DOHH2 (cell line): ENCODE data around the gene GDAP1L1.
A peak's percentile ranks its signal among the peaks of the same experiment; 100 is the strongest.

Experiments
- H3F3A ChIP-seq: fragments of 200-600 bp; sonication (generic), shearing (Covaris generic); 2 replicates; pipeline ENCODE4 v1.6.0; 2016; ENCODE audit warnings: antibody characterized with exemption, mild to moderate bottlenecking; ENCODE audit not compliant: control insufficient read depth, insufficient read depth
- H3K27ac ChIP-seq: fragments of 200-600 bp; sonication (generic); 2 replicates; pipeline ENCODE4 v1.5.1; 2014; ENCODE audit warnings: low read depth, mild to moderate bottlenecking, low read length, moderate library complexity
- H3K27me3 ChIP-seq: fragments of 200-600 bp; sonication (generic); 2 replicates; pipeline ENCODE4 v1.6.1; 2014; ENCODE audit warnings: mild to moderate bottlenecking, low read length, mixed read lengths; ENCODE audit not compliant: control insufficient read depth
- H3K36me3 ChIP-seq: fragments of 200-600 bp; sonication (generic); 2 replicates; pipeline ENCODE4 v1.6.1; 2014; ENCODE audit warnings: mild to moderate bottlenecking, low read length, moderate library complexity, mixed read lengths; ENCODE audit not compliant: control insufficient read depth
- H3K4me1 ChIP-seq: fragments of 200-600 bp; sonication (generic); 2 replicates; pipeline ENCODE4 v1.6.1; 2014; ENCODE audit warnings: mild to moderate bottlenecking, low read length, mixed read lengths; ENCODE audit not compliant: control insufficient read depth
- H3K4me2 ChIP-seq: fragments of 200-600 bp; sonication (generic); 2 replicates; pipeline ENCODE4 v1.6.0; 2014; ENCODE audit warnings: mild to moderate bottlenecking, low read length, moderate library complexity
- H3K4me3 ChIP-seq: fragments of 200-600 bp; sonication (generic); 2 replicates; pipeline ENCODE4 v1.5.1; 2014; ENCODE audit warnings: mild to moderate bottlenecking, low read length, mixed read lengths
- H3K79me2 ChIP-seq: fragments of 200-600 bp; sonication (generic); 2 replicates; pipeline ENCODE4 v1.6.1; 2014; ENCODE audit warnings: mild to moderate bottlenecking, low read length, mixed read lengths; ENCODE audit not compliant: control insufficient read depth
- H3K9me2 ChIP-seq: fragments of 200-600 bp; sonication (generic); replicated peaks from 2 replicates; pipeline ENCODE4 v1.6.1; 2014; ENCODE audit warnings: mild to moderate bottlenecking, low read length, mixed read lengths; ENCODE audit not compliant: control insufficient read depth
- H3K9me3 ChIP-seq: fragments of 200-600 bp; sonication (generic); 2 replicates; pipeline ENCODE4 v1.6.1; 2014; ENCODE audit warnings: antibody characterized with exemption, low read length, mixed read lengths; ENCODE audit not compliant: control insufficient read depth, insufficient read depth
- H4K20me1 ChIP-seq: fragments of 200-600 bp; sonication (generic); 2 replicates; pipeline ENCODE4 v1.6.0; 2014; ENCODE audit warnings: low read depth, mild to moderate bottlenecking, antibody characterized with exemption, low read length, moderate library complexity; ENCODE audit not compliant: control insufficient read depth, insufficient read depth
- CTCF ChIP-seq: fragments of 200-600 bp; sonication (generic); IDR thresholded peaks from one replicate; pipeline ENCODE4 v1.5.1; 2014; ENCODE audit warnings: antibody characterized with exemption, mild to moderate bottlenecking, low read depth, low read length; ENCODE audit not compliant: poor library complexity, severe bottlenecking
- EZH2phosphoT487 ChIP-seq: fragments of 200-600 bp; sonication (generic); IDR thresholded peaks from 2 replicates; pipeline ENCODE4 v1.6.1; 2017; ENCODE audit warnings: borderline replicate concordance, mild to moderate bottlenecking, antibody characterized with exemption, low read length, moderate library complexity, mixed read lengths

Gene GDAP1L1

GRCh38 chr20:44208165-44208564, 38.9 kb upstream of the GDAP1L1 start:
- no peaks in the 10 kb centered on the region for H3F3A ChIP-seq

DNA sequence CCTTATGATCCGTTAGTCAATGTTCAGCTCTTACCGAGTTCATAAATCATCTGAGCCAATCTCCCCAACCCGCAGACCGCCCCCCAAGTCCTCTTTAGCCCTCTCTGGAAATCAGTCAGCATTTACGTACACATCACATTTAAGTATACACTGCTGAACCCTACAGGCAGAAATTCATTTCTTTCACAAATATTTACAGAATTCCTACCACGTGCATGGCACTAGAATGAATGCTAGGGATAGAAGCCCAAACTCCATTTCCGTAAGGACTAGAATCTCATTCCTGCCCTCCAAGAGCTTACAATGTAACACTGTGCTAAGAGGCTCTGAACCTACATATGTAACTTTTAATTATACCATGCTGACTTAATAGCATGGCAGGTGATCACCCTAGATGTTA, 38.3 kb upstream of the GDAP1L1 start:
- Histone ChIP-seq H3K4me1 (peaks cover 34% of the 10 kb centered on the region), H4K20me1 (peaks cover 20% of the 10 kb centered on the region)
- no peak for TF ChIP-seq CTCF

More at GRCh38 chr20:44208165-44208564, 38.9 kb upstream of the GDAP1L1 start:
- H3K9me2 ChIP-seq = no peaks in the 10 kb centered on the region
- no peak overlapping the region for H3K27ac ChIP-seq
- TF ChIP-seq EZH2phosphoT487 (no peak), CTCF (no peak)
- peak overlapping the region; percentile 97 for H3K4me2 ChIP-seq
- peaks cover 49% of the 10 kb centered on the region for H3K36me3 ChIP-seq
- H3K27me3 ChIP-seq = no peaks in the 10 kb centered on the region
- peak overlapping the region; percentile 91 for H3K4me3 ChIP-seq
- peaks cover 34% of the 10 kb centered on the region for H3K4me1 ChIP-seq
- H4K20me1 ChIP-seq = peaks cover 20% of the 10 kb centered on the region
- H3K9me3 ChIP-seq = no peaks in the 10 kb centered on the region
- peaks cover 65% of the 10 kb centered on the region for H3K79me2 ChIP-seq

DNA sequence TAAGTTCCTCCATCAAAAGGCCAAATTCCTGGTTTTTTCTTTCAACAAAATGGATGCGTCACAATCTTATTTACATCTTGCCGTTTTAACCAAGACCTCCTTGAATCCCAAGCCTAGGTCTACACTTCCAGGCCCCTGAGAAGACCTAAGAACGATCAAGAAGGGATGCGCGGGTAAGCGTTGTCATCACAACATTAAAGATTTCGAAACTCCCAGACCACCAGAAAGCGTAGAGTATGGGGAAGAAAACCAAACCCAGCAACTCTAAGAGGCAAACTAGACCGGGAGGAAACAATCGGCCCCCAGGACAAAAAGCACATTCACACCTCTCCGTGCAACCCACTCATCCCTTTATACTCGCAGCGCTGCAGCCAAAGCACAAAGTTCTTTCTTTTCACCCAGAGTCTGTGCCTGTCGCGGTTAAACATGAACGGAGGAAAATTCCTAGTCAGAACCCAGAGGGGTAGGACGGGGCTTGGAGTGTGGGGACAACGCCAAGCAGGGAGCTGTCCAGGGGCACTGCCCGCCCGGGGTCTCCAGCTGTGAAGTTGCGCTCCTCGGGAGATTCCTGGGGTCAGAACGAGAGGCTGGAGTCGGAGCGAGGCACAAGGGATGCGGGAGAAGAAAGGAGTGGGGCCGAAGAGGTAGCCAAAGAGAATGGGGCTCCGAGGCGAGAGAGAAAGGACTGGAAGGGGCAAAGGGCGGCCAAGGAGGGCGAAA, 37.3 kb upstream of the GDAP1L1 start:
- H3K4me3 ChIP-seq = peak overlapping the region; percentile 91
- H3K9me3 ChIP-seq = no peaks in the 10 kb centered on the region
- TF ChIP-seq CTCF = no peak
- TF ChIP-seq EZH2phosphoT487 = no peak
- peak overlapping the region; percentile 69 for H3K27ac ChIP-seq
- H3K27me3 ChIP-seq = no peaks in the 10 kb centered on the region
- peaks cover 20% of the 10 kb centered on the region for H4K20me1 ChIP-seq
- H3K36me3 ChIP-seq = peaks cover 35% of the 10 kb centered on the region
- H3K4me1 ChIP-seq = peaks cover 34% of the 10 kb centered on the region
- H3F3A ChIP-seq = no peaks in the 10 kb centered on the region
- H3K79me2 ChIP-seq = peaks cover 56% of the 10 kb centered on the region
- no peaks in the 10 kb centered on the region for H3K9me2 ChIP-seq
- H3K4me2 ChIP-seq = peak overlapping the region; percentile 97

More for the DNA sequence above, 38.3 kb upstream of the GDAP1L1 start:
- H3K36me3 ChIP-seq = peaks cover 44% of the 10 kb centered on the region
- H3K27ac ChIP-seq = 0 out of 2 replicates have a peak overlapping the region, but pooled peaks have one; percentile 69
- no peaks in the 10 kb centered on the region for H3K9me2 ChIP-seq
- H3K9me3 ChIP-seq = no peaks in the 10 kb centered on the region
- no peaks in the 10 kb centered on the region for H3F3A ChIP-seq
- H3K4me2 ChIP-seq = peak overlapping the region; percentile 97
- H3K4me3 ChIP-seq = peak overlapping the region; percentile 91
- no peaks in the 10 kb centered on the region for H3K27me3 ChIP-seq
- peaks cover 60% of the 10 kb centered on the region for H3K79me2 ChIP-seq
